Thymus (tissue), 11 donors: ENCODE results near the gene HSD3B7. TPM values are rescaled to one million over a fixed set of nuclear protein-coding genes. Genes with fewer than 3 reads are reported as not detected.

Experiments used
- DNase-seq, 9 donors: peaks; one replicate each; pipeline ENCODE4 v3.0.0-alpha.2; 2013; ENCODE audit warnings: low spot score in 9 of 9, low read depth in 6 of 9, missing footprints in 1 of 9
- H3K27ac ChIP-seq, 2 donors: one replicate each; pipeline ENCODE4 v1.5.1; 2013; ENCODE audit warnings: control low read depth in 1 of 2, low read depth in 1 of 2, low read length in 1 of 2, mild to moderate bottlenecking in 1 of 2, moderate library complexity in 1 of 2
- H3K27me3 ChIP-seq, 2 donors: one replicate each; pipeline ENCODE4 v1.5.1; 2013; ENCODE audit warnings: low read length in 1 of 2; ENCODE audit not compliant: control insufficient read depth in 2 of 2, insufficient read depth in 1 of 2
- H3K36me3 ChIP-seq, 2 donors: one replicate each; pipeline ENCODE4 v1.5.1; 2013; ENCODE audit warnings: low read length in 1 of 2, mild to moderate bottlenecking in 1 of 2, moderate library complexity in 1 of 2; ENCODE audit not compliant: control insufficient read depth in 2 of 2, insufficient read depth in 2 of 2
- H3K4me1 ChIP-seq, 2 donors: one replicate each; pipeline ENCODE4 v1.5.1; 2013; ENCODE audit warnings: low read length in 2 of 2; ENCODE audit not compliant: control insufficient read depth in 2 of 2, insufficient read depth in 2 of 2
- H3K4me3 ChIP-seq, 2 donors: one replicate each; pipeline ENCODE4 v1.5.1; 2013; ENCODE audit warnings: low read length in 2 of 2, control low read depth in 1 of 2, mild to moderate bottlenecking in 1 of 2
- H3K9me3 ChIP-seq, 2 donors: one replicate each; pipeline ENCODE4 v1.5.1; 2013; ENCODE audit warnings: low read length in 1 of 2, mild to moderate bottlenecking in 1 of 2; ENCODE audit not compliant: control insufficient read depth in 2 of 2, insufficient read depth in 1 of 2
- WGBS: extraction: QIAGEN DNeasy Blood & Tissue Kit; methylation state at CpG from one replicate; pipeline ENCODE4 v1.1.7; 2013; 5-methylcytosine and 5-hydroxymethylcytosine counted together
- polyA plus RNA-seq: library from polyadenylated mRNA; stranded (reverse); fragments of 200-250 nt; gene quantifications from one replicate; pipeline ENCODE4 v1.2.3, GENCODE V29; 2013
- total RNA-seq: library from RNA; stranded (reverse); fragments of 120-200 nt; gene quantifications from one replicate; pipeline ENCODE4 v1.2.4, GENCODE V29; 2013
- donor health status: healthy.

HSD3B7 gene
- total and polyA plus RNA-seq, 2 donors: 3.5 to 8.4 TPM

DNA sequence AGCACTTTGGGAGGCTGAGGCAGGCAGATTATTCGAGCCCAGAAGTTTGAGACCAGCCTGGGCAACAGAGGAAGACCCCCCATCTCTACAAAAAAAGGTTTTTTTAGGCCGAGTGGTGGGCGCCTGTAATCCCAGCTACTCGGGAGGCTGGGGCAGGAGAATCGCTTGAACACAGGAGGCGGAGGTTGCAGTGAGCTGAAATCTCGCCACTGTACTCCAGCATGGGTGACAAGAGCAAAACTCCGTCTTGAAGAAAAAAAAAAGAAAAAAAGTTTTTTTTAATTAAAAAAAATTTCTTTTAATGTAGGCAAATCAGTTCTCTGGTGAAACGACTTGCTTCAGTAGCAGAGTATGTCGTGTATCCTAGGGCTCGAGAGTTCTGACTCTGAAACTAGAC, 10.9 kb downstream of the HSD3B7 start:
- WGBS: 93% methylated on average over 11 of the region's 11 CpGs
- no peak for DNase-seq
- Histone ChIP-seq H3K27ac (no peak overlapping the region), H3K36me3 (peaks cover 0 to 4% of the 10 kb centered on the region in 2 donors), H3K27me3 (peaks cover 3 to 32% of the 10 kb centered on the region in 2 donors), H3K4me1 (peaks cover 8 to 14% of the 10 kb centered on the region in 2 donors), H3K4me3 (no peak overlapping the region), H3K9me3 (no peaks in the 10 kb centered on the region)

DNA sequence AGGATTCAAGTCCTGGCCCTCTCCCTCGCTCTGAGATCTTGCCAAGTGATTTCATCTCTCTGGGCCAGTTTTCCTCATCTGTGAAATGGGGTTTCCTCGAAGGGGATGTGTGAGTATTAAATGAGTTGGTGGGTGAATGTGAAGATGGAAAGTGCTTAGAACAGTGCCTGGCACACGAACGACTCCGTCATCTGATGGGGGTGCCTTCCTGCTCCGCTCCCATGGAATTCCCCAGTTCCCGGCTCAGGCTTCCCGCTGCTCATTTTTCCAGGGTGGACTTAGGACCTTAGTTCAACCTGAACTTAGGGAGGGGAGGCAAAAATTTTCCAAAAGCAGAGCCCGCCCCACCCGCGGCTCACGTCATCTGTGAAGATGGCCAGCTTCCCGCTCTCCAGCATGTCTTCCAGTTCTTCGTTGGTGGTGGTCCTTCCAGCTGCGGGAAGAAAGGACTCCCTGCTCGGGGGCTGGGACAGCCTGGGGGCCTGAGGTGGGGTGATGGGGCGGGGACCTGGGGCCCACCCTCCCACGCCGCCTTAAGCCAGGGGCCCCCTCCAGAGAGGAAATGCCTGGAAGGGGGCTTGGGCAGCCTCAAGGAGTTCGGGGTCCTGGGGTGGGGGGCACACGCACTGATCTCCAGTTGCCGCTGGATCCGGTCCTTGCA, 11.4 kb downstream of the HSD3B7 start:
- DNase-seq: no peak
- WGBS: 52% methylated on average over 23 of the region's 23 CpGs
- Histone ChIP-seq H3K27me3 (peaks cover 3 to 32% of the 10 kb centered on the region in 2 donors), H3K9me3 (no peaks in the 10 kb centered on the region), H3K27ac (peak overlapping the region in 1 of 2 donors; percentile 36), H3K36me3 (peaks cover 0 to 4% of the 10 kb centered on the region in 2 donors), H3K4me1 (peaks cover 8 to 14% of the 10 kb centered on the region in 2 donors), H3K4me3 (peak overlapping the region; percentile 59 to 66)

DNA sequence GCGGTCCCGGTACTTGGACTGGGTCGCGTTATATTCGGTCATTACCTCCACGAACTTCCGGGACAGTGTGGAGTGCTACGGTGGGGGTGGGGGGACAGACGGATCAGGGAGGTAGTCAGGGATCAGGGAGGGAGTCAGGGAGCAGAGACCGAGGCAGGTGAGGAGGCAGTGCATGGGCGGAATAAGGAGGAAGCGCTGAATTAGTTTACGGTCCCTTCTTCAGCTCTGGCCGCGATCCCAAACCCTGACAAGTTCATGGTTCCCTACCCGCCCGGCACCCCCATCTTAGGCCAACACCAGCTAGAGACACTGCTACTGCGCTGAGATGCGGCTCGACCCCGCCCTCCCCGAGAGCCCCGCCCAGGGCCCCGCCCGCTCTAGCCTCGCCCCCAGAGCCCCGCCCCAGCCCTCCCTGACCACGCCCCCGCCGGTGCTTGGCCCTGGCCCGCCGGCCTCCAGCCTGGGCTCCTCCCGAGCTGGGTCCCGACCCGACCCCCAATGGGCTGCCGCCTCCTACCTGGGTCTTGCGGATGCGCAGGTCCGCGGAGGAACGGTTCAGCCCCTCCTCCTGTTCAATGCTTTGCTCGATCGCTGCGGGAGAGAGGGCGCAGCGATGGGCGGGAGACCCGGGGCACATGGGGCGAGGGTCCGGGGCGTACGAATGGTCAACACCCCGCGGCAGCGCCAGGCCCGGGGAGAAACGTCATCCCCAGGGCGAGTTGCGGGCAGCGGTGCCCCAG, 12.1 kb downstream of the HSD3B7 start:
- Histone ChIP-seq H3K9me3 (no peaks in the 10 kb centered on the region), H3K4me1 (peaks cover 8 to 14% of the 10 kb centered on the region in 2 donors), H3K27me3 (peaks cover 3 to 36% of the 10 kb centered on the region in 2 donors), H3K27ac (peak overlapping the region in 1 of 2 donors; percentile 36), H3K36me3 (peaks cover 0 to 4% of the 10 kb centered on the region in 2 donors), H3K4me3 (peak overlapping the region; percentile 59 to 66)
- DNase-seq: peak; percentile 30 to 80 (median 52)
- WGBS: 4% methylated on average over 60 of the region's 60 CpGs

DNA sequence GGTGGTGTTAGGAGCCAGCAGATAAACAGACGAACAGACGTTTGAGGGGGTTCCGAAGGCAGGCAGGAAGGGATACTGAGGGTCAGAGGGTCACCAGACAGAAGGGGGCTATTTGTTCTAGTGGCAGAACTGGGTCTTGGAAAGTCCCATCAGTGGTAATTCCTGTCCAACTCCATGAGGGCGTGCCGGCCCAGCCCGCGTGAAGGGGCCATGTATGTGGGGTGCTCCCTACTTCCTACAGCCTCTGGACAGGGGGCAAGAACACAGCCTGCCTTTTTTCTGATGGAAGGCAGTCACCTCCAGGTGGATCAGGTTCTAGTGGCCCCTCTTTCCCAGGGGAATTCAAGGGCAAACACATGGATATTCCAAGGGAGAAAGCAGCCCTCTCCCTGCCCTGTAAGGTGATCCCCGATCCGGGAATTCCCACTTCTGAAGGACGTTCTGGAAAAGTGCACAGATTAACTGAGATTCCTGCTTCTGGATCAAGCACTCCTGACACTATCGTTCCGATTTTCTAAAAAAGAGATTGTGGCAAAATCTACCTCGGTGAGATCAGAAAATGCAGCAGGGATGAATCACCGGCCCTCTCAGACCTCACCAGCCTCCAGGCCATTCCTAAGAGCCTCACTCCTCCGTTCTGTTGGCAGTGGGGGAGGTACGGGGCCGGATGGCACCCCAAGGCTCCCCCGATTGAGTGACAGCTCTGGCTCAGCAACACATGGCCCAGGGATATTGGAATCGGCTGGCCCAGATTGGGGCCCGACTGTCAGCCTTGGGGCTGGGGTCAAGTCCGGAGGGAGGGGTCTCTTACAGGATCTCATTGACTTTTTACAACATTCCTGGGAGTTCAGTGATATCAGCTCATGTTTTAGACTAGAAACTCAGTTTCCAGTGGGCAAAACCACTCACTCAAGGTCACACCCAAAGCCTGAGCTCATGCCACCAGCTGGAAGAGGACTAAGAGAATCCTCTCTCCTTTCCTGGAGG, 13.0 kb downstream of the HSD3B7 start:
- Histone ChIP-seq H3K36me3 (peaks cover 0 to 3% of the 10 kb centered on the region in 2 donors), H3K9me3 (no peaks in the 10 kb centered on the region), H3K4me3 (peak overlapping the region; percentile 59 to 66), H3K27ac (peak overlapping the region in 1 of 2 donors; percentile 6), H3K27me3 (peaks cover 3 to 36% of the 10 kb centered on the region in 2 donors), H3K4me1 (peaks cover 8 to 14% of the 10 kb centered on the region in 2 donors)
- WGBS: 87% methylated on average over 21 of the region's 21 CpGs
- DNase-seq: no peak

DNA sequence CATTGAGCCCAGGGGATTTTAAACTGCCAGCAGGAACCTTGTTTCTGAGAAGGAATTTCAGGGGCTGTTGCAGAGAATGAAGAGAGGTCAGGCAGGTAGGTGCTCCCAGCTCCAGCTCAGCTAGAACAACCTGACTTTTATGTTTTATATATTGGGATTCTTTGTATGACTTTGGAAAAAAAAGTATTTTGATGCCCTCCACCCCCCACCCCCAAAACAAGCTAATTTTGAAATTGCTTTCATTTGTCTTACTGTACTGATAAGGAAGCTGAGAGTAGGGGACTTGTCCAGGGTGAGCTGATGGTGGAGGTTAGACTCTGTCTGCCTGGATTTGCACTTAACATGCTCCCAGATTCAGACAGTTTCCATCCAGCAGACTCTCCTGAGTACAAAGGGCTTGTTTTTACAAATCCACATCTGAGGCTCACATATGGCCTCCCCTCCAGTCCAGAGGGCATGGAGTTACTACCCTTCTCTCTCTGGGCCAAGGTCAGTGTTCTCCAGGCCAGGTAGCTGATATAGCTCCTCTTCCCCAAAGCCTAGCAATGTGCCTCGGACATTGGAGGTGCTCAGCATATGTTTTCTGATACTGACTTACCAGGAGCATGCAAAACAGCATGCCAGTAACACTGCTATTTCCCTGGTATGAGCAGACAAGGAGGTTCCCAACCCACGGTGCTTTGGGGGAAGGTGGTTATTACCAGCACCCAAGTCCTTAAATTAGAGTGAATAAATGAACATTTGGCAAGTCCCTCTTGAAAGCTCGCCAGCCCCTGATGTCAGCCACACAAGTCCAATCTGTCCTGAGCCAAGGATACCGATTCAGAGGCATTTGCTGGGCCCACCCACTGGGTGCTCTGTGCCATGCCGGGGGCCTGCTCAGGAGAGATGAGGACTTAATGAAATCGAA, 14.1 kb downstream of the HSD3B7 start:
- no peak for DNase-seq
- H3K36me3 ChIP-seq: no peaks in the 10 kb centered on the region
- H3K4me3 ChIP-seq: no peak overlapping the region
- H3K9me3 ChIP-seq: no peaks in the 10 kb centered on the region
- peaks cover 3 to 36% of the 10 kb centered on the region in 2 donors for H3K27me3 ChIP-seq
- 94% methylated on average over 6 of the region's 6 CpGs for WGBS
- H3K4me1 ChIP-seq: peaks cover 8 to 20% of the 10 kb centered on the region in 2 donors
- H3K27ac ChIP-seq: peak overlapping the region in 1 of 2 donors; percentile 8

DNA sequence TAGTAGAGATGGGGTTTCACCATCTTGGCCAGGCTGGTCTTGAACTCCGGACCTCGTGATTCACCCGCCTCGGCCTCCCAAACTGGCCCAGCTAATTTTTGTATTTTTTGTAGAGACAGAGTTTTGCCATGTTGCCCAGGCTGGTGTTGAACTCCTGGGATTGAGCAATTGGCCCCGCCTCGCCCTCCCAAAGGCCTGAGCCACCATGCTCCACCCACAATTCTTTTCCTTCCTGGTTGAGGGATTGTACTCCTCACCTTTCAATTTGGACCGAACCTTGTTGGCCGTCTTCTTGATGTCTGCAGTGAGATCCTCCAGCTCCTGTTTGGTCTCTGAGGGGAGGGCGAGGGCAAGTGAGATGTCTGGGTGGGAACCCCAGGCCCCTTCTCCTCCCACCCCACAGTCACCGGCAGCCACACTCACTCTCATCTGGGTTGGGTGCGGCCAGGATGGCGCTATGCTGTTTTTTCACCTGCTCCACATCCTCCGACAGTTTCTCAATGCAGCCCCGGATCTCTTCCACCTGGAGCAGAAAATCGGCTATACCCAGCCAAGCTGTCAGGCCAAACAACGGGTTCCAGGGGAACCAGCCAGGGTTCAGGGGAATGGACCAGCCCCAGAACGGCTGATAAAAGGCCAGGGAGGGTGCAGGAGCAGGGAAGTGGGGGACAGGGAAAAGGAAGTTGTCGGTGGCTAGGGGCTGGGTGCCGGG, 15.8 kb downstream of the HSD3B7 start:
- Histone ChIP-seq H3K9me3 (no peaks in the 10 kb centered on the region), H3K27ac (no peak overlapping the region), H3K4me1 (peaks cover 8 to 20% of the 10 kb centered on the region in 2 donors), H3K27me3 (peaks cover 3 to 44% of the 10 kb centered on the region in 2 donors), H3K4me3 (no peak overlapping the region), H3K36me3 (no peaks in the 10 kb centered on the region)
- no peak for DNase-seq
- 95% methylated on average over 19 of the region's 19 CpGs for WGBS

DNA sequence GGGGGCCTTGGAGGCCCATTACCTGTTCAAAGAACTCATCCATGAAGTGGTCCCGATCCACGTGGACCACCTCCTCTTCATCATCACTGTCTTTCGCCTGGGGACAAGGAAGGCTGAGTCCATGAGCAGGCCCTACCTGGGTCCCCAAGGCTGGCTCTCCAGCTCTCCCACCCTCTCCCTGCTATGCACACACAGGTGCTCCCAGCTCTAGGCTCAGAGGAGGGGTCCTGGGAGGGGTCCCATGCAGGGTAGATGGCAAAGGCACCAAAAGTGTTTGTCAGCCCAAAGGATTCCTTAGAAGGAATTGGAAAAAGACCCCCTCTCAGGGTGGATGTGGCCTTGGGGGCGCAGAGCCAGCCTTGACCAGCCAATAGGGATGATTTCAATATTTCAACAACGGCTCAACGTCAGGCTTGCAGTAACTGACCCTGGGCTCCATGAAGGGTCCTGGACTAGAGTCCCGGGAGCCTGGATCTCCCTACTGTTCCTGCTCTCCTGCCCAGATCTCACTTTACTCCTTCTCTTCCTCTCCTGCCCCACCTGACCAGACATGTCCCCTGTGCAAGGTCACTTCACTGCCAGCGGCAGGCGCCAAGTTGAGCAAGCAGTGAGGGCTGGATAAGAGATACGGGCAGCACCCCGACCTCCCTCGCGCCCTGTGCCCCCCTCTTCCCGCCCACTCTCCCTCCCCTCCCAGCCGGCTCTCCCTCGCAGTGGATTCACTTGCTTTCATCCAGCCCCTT, 16.7 kb downstream of the HSD3B7 start:
- no peaks in the 10 kb centered on the region for H3K9me3 ChIP-seq
- WGBS: 90% methylated on average over 16 of the region's 16 CpGs
- no peaks in the 10 kb centered on the region for H3K36me3 ChIP-seq
- H3K4me1 ChIP-seq: peaks cover 7 to 16% of the 10 kb centered on the region in 2 donors
- H3K27ac ChIP-seq: peak overlapping the region in 1 of 2 donors; percentile 33
- H3K4me3 ChIP-seq: no peak overlapping the region
- peaks cover 3 to 46% of the 10 kb centered on the region in 2 donors for H3K27me3 ChIP-seq
- DNase-seq: no peak
